GM12873 (cell line): ENCODE data around the gene SLC25A27.

Experiments
- TF ChIP-seq, protein P1 (sequence below): IDR thresholded peaks from 2 replicates; pipeline ENCODE4 v1.5.1; 2012; ENCODE audit warnings: low read depth, mild to moderate bottlenecking, moderate library complexity, low read length, control low read depth; ENCODE audit not compliant: insufficient read depth; ENCODE audit errors: missing control alignments

SLC25A27 gene

DNA sequence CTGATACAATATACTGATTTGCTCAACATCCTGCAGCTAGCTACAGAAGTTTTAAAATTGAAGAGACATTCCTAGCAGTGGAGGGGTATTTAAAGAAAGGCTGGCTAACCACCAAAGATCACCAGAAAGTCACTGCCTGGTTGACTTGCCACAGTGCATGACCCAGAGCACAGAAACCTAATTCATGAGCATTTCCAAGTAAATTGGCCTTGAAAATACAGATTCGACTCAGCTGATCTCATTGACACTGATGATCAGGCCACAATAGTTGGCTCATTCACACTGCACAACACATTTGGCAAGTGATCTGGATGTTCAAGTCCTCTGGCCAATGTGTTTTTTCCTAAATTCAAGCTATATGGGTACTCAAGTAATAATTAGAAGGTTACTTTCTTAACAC is 21.6 kb downstream of the SLC25A27 start:
- TF ChIP-seq, protein P1, sequence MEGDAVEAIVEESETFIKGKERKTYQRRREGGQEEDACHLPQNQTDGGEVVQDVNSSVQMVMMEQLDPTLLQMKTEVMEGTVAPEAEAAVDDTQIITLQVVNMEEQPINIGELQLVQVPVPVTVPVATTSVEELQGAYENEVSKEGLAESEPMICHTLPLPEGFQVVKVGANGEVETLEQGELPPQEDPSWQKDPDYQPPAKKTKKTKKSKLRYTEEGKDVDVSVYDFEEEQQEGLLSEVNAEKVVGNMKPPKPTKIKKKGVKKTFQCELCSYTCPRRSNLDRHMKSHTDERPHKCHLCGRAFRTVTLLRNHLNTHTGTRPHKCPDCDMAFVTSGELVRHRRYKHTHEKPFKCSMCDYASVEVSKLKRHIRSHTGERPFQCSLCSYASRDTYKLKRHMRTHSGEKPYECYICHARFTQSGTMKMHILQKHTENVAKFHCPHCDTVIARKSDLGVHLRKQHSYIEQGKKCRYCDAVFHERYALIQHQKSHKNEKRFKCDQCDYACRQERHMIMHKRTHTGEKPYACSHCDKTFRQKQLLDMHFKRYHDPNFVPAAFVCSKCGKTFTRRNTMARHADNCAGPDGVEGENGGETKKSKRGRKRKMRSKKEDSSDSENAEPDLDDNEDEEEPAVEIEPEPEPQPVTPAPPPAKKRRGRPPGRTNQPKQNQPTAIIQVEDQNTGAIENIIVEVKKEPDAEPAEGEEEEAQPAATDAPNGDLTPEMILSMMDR, result no peak

DNA sequence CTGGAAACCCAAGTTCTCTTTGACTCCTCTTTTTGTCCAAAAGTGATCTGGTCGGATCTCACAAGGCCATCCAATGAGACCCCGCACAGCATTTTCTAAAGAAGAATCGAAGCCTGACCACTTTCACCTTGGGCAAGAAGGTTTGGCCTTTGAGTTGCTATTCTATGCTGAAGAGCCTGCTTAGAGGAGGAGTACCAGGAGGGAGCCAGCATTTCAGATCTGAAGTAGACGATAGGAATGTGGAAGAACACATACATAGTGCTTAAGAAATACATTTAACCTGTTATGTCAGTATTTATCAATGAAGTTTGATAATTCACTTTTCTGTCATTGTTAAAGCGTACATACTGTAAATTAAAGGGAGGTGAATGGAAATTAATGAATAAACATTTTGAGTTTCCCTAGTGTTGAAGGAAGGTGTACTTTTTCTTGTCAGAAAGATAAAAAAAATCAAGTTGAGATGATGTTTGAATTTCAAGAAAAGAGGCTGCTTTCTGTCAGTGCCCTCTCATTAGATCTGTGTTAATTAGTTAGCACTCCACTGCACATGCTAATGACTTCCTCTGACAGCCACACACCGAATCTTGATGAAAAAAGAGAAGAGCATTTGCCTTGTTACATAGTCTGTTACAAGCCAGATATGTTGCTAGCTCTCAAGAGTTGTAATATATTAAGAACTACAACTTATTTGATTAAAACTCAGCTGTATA is 24.0 kb downstream of the SLC25A27 start:
- TF ChIP-seq, protein P1, result no peak

DNA sequence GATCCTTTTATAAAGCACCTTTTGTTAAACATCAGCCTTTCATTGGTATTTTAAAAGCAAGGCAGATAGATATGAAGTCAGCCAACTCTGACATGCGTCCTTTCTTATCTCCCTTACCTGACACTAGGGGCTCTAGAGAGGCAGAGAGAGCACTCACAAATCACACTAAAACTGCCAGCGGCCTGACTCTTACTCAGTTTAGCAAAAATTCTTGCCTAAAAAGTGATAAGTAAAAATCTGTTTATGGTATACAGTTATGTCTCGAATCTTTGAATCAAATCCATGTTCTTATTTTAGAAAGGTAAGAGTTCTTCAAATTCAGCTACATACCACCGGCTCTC is 24.5 kb downstream of the SLC25A27 start:
- TF ChIP-seq, protein P1, result peak; percentile 60

DNA sequence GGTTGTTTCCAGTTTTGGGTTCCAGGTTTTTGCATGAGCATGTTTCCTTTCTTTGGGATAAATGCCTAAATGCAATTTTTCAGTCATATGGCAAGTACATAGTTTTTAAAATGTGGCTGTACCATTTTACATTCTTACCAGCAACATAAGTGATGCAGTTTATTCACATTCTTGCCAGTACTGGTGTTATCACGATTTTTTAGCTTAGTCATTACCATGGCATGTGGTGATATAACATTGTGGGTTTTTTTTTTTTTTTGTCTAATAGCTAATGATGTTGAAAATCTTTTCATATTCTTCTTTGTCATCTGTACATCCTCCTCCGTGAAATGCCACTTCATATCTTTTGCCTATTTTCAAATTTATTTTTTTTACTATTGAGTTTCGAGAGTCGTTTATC is 32.0 kb downstream of the SLC25A27 start:
- TF ChIP-seq, protein P1, result no peak

DNA sequence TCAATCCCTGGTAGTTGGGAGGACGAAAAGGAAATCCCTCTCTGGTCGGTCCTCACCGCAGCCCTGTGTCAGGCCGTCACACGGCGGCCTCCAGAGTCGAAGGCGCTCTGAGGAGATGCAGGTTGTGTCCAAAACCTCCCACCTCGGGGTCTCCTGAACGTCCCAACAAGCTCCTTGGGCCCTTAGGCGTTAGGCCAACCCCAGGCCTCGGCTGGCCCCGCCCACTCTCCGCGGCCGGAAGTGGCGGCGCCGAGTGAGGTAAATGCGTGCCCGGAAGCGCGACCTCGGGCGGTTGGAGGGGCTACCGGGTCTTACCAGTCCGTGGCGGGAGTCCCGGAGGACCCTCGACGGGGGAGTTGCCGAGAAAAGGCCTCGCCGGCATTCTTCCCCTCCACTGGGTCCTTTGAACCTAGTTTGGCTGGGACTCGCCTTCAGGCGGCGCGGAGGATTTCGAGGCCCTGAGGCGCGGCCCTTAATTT is 34.9 kb downstream of the SLC25A27 start, which contains the start of gene TDRD6:
TSS of gene TDRD6 (plus strand) at position 267 of the 479 bp plus-strand sequence. CDS start 244 bp downstream, outside the sequence.
- TF ChIP-seq, protein P1, result no peak

DNA sequence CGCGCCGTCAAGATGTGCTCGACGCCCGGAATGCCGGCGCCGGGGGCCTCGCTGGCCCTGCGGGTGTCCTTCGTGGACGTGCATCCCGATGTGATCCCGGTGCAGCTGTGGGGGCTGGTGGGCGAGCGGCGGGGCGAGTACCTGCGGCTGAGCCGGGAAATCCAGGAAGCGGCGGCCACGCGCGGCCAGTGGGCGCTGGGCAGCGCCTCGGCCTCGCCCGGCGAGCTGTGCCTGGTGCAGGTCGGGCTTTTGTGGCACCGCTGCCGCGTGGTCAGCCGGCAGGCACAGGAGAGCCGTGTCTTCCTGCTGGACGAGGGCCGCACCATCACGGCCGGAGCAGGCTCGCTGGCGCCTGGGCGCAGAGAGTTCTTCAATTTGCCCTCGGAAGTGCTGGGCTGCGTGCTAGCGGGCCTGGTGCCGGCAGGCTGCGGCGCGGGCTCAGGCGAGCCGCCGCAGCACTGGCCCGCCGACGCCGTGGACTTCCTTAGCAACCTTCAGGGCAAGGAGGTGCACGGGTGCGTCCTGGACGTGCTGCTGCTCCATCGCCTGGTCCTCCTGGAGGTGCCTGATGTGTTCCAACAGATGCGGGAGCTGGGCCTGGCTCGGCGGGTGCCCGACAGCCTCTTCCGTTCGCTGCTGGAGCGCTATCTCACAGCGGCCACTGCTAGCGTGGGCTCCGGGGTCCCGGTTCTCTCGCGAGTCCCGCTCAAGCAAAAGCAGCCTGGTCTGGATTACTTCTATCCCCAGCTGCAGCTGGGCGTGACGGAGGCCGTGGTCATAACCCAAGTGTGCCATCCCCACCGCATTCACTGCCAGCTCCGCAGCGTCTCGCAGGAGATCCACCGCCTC is 35.6 kb downstream of the SLC25A27 start:
- TF ChIP-seq, protein P1, result no peak

DNA sequence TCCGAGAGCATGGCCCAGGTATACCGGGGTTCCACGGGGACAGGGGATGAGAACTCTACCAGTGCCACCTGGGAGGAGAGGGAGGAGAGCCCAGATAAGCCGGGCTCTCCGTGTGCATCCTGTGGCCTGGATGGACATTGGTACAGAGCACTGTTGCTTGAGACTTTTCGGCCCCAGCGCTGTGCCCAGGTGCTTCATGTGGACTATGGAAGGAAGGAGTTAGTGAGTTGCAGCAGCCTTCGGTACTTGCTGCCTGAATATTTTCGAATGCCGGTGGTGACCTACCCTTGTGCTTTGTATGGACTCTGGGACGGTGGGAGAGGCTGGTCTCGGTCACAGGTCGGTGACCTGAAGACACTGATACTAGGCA is 36.2 kb downstream of the SLC25A27 start:
- TF ChIP-seq, protein P1, result no peak
